ENCODE data around the gene FER1L5.

FER1L5 gene

GRCh38 chr2:96694816-96695455 is 52.4 kb downstream of the FER1L5 start:
- no peak for DNase-seq (ENCODE audit: low spot score)
- in situ Hi-C loops (cut with MboI; ENCODE audit: low sequenced_read_pairs, unreplicated experiment): no loop called here
- TF ChIP-seq, protein P1, sequence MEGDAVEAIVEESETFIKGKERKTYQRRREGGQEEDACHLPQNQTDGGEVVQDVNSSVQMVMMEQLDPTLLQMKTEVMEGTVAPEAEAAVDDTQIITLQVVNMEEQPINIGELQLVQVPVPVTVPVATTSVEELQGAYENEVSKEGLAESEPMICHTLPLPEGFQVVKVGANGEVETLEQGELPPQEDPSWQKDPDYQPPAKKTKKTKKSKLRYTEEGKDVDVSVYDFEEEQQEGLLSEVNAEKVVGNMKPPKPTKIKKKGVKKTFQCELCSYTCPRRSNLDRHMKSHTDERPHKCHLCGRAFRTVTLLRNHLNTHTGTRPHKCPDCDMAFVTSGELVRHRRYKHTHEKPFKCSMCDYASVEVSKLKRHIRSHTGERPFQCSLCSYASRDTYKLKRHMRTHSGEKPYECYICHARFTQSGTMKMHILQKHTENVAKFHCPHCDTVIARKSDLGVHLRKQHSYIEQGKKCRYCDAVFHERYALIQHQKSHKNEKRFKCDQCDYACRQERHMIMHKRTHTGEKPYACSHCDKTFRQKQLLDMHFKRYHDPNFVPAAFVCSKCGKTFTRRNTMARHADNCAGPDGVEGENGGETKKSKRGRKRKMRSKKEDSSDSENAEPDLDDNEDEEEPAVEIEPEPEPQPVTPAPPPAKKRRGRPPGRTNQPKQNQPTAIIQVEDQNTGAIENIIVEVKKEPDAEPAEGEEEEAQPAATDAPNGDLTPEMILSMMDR (IDR thresholded peaks at IDR 0.05; ENCODE audit: borderline replicate concordance, control extremely low read depth, extremely low read depth, insufficient read depth, missing control alignments): no peak

DNA sequence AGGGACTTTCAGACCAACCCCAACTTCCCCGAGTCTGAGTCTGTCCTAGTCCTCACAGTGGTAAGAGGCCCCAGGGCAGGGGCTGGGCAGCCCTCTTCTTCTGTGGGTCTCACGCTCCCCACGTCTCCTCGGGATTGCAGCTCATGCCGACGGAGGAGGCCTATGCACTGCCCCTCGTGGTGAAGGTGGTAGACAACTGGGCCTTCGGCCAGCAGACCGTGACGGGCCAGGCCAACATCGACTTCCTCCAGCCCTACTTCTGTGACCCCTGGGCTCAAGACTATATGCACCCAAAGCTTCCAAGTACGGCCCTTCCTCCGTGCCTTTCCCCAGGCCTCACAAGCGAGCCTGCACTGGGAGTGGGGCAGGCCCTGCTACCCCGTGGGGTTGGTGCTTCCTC is 53.0 kb downstream of the FER1L5 start:
- TF ChIP-seq, protein P1 (IDR thresholded peaks at IDR 0.05; ENCODE audit: borderline replicate concordance, control extremely low read depth, extremely low read depth, insufficient read depth, missing control alignments): no peak
- in situ Hi-C loops (cut with MboI; ENCODE audit: low sequenced_read_pairs, unreplicated experiment): no loop called here
- no peak for DNase-seq (ENCODE audit: low spot score)

DNA sequence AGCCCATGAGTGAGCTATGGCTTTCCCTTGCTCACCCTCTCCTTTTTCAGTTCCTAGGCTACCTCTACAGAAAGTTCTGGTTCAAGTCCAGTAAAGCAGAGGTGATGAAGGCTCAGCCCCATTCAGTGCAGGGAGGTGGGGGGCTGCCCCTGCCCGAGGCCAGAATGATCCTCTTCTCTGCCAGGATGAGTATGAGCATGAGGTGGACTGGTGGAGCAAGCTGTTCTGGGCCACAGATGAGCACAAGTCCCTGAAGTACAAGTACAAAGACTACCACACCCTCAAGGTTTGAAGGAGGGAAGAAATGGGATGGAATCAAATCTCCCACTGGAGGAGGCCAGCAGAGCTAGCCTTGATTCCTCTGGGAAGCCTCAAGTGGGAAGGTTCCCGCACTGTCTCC is 54.9 kb downstream of the FER1L5 start:
- in situ Hi-C loops (cut with MboI; ENCODE audit: low sequenced_read_pairs, unreplicated experiment): no loop called here
- no peak for DNase-seq (ENCODE audit: low spot score)
- TF ChIP-seq, protein P1 (IDR thresholded peaks at IDR 0.05; ENCODE audit: borderline replicate concordance, control extremely low read depth, extremely low read depth, insufficient read depth, missing control alignments): no peak

DNA sequence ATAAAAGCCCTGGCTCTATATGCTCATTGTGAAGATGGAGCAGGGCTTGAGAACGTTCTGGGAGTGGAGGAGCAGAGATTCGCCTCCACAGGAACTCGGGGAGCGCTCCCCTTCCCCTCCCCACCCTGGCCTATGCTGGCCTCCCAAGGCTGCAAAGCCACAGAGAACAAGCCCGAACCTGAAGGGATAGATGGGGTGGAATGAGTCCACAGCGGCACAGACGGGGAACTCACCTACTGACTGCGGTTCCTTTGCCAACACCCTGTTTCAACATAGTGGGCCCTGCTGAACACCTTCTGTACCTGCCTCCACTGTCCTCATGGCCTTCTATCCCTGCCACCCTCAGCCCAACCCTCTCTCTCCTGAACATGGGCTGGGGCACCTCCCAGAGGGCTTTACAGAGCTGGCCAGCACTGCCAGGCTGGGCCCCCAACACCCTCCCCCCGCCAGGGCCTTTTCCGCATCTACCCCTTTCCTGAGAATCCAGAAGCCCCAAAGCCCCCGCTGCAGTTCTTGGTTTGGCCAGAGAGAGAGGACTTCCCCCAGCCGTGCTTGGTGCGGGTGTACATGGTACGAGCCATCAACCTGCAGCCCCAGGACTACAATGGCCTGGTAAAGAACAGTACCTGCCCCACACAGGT is 55.8 kb downstream of the FER1L5 start:
- TF ChIP-seq, protein P1 (IDR thresholded peaks at IDR 0.05; ENCODE audit: borderline replicate concordance, control extremely low read depth, extremely low read depth, insufficient read depth, missing control alignments): no peak
- no peak for DNase-seq (ENCODE audit: low spot score)
- in situ Hi-C loops (cut with MboI; ENCODE audit: low sequenced_read_pairs, unreplicated experiment): no loop called here

DNA sequence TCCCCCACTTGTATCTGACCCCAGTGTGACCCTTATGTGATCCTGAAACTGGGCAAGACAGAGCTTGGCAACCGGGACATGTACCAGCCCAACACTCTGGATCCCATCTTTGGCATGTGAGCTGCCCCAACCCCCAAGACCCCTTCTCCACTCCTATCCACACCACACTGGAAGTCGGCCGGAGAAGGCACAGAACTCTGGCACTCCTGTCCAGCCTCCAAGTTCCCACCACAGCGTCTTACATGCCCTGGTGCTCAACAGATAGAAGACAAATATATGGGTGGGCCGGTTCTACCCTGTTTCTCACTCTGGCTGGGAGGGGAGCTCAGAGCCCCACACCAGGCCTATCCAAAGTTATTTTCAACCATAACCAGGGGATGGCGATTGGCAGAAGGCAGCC is 56.5 kb downstream of the FER1L5 start:
- in situ Hi-C loops (cut with MboI; ENCODE audit: low sequenced_read_pairs, unreplicated experiment): no loop called here
- DNase-seq (ENCODE audit: low spot score): no peak
- TF ChIP-seq, protein P1 (IDR thresholded peaks at IDR 0.05; ENCODE audit: borderline replicate concordance, control extremely low read depth, extremely low read depth, insufficient read depth, missing control alignments): no peak

DNA sequence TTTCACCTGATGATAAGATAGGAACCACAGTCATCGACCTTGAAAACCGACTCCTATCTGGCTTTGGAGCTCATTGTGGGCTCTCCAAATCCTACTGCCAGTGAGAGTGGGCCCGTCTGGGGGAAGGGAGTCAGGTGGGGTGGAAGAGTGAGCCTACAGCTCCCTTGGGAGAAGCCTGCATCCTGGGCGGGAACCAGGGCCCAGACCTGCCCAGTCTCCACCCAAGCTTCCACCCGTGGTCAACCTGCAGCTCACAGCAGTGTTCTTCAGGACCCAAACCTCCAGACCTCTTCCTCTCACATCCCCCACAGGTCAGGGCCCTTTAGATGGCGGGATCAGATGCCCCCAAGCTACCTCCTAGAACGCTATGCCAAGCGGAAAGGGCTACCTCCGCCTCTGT is 57.1 kb downstream of the FER1L5 start:
- TF ChIP-seq, protein P1 (IDR thresholded peaks at IDR 0.05; ENCODE audit: borderline replicate concordance, control extremely low read depth, extremely low read depth, insufficient read depth, missing control alignments): no peak
- no peak for DNase-seq (ENCODE audit: low spot score)
- in situ Hi-C loops (cut with MboI; ENCODE audit: low sequenced_read_pairs, unreplicated experiment): no loop called here
